Liver (tissue), 3 donors: ENCODE measurements around the gene CACNA1A.

Experiments used
- HNF4G ChIP-seq: IDR thresholded peaks from 2 replicates; pipeline ENCODE4 v1.6.1; 2016; ENCODE audit warnings: antibody characterized with exemption
- JUND ChIP-seq, 2 donors: IDR thresholded peaks; 2 replicates each; pipeline ENCODE4 v1.6.1; 2016; ENCODE audit warnings: antibody characterized with exemption in 2 of 2
- NR2F2 ChIP-seq: IDR thresholded peaks from 2 replicates; pipeline ENCODE4 v1.6.1; 2016; ENCODE audit warnings: antibody characterized with exemption
- RAD21 ChIP-seq, 2 donors: IDR thresholded peaks; 2 replicates each; pipeline ENCODE4 v1.6.1; 2016; ENCODE audit warnings: antibody characterized with exemption in 2 of 2, mild to moderate bottlenecking in 2 of 2
- SP1 ChIP-seq: IDR thresholded peaks from 2 replicates; pipeline ENCODE4 v1.6.1; 2018; ENCODE audit warnings: antibody characterized with exemption, mild to moderate bottlenecking
- TF ChIP-seq, protein P1 (sequence below): IDR thresholded peaks from 2 replicates; pipeline ENCODE4 v1.6.1; 2016; ENCODE audit warnings: antibody characterized with exemption
- TF ChIP-seq, protein P2 (sequence below): fragments of 150-350 bp; IDR thresholded peaks from 2 replicates; pipeline ENCODE4 v1.5.1; 2017; ENCODE audit warnings: improper control_type of control experiment, low read depth, low read length; ENCODE audit not compliant: missing input control
- TF ChIP-seq, protein P3 (sequence below): IDR thresholded peaks from 2 replicates; pipeline ENCODE4 v1.6.1; 2016; ENCODE audit warnings: antibody characterized with exemption
- TF ChIP-seq, protein P4 (sequence below): IDR thresholded peaks from 2 replicates; pipeline ENCODE4 v1.6.1; 2016; ENCODE audit warnings: antibody characterized with exemption, mild to moderate bottlenecking
- TF ChIP-seq, protein P5 (sequence below): IDR thresholded peaks from 2 replicates; pipeline ENCODE4 v1.6.1; 2016; ENCODE audit warnings: antibody characterized with exemption
- donor health status: healthy.
- donor health status: healthy.

DNA sequence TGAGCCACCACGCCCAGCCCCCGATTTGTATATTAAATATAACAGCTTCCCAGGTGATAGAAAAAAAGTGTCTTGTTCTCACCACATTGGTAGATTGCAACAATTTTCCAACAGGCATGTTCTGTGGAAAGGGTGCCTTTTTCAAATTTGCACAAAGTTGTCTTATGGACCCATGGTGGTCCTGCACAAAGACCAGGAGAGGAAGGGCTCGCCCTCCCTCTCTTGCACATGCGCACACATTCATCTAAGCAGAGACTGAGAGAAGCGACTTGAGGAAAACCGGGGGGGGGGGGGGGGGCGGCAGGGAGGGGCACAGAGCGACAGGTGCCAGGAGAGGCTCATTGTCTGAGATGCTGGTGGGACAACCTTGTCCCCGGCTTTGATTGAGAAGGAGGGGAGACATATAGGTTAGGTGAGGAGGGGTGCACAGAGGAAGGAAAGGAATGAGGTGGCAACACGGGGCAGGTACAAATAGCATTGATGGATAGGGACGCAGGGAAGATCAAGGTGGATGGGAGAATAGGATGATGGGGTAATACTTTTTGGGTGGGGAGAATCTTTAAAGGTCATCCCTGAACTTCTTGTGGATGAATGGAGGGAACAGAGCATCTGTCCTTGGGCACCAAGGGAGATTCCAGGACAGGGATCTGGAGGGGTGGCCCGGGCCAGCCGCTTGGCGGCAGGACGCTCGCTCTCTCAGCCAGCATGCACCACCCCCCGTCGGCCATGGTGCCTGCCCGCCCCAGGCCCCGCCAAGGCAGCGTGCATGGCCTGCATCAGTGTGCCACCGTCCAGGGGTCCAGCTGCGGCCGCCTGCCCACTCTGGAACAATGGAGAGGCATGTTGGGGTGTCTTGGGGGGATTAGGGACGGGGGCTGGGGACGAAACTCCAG lies 280.1 kb downstream of the CACNA1A start:
- TF ChIP-seq, protein P1, sequence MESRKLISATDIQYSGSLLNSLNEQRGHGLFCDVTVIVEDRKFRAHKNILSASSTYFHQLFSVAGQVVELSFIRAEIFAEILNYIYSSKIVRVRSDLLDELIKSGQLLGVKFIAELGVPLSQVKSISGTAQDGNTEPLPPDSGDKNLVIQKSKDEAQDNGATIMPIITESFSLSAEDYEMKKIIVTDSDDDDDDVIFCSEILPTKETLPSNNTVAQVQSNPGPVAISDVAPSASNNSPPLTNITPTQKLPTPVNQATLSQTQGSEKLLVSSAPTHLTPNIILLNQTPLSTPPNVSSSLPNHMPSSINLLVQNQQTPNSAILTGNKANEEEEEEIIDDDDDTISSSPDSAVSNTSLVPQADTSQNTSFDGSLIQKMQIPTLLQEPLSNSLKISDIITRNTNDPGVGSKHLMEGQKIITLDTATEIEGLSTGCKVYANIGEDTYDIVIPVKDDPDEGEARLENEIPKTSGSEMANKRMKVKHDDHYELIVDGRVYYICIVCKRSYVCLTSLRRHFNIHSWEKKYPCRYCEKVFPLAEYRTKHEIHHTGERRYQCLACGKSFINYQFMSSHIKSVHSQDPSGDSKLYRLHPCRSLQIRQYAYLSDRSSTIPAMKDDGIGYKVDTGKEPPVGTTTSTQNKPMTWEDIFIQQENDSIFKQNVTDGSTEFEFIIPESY, result no peak
- TF ChIP-seq, protein P2, sequence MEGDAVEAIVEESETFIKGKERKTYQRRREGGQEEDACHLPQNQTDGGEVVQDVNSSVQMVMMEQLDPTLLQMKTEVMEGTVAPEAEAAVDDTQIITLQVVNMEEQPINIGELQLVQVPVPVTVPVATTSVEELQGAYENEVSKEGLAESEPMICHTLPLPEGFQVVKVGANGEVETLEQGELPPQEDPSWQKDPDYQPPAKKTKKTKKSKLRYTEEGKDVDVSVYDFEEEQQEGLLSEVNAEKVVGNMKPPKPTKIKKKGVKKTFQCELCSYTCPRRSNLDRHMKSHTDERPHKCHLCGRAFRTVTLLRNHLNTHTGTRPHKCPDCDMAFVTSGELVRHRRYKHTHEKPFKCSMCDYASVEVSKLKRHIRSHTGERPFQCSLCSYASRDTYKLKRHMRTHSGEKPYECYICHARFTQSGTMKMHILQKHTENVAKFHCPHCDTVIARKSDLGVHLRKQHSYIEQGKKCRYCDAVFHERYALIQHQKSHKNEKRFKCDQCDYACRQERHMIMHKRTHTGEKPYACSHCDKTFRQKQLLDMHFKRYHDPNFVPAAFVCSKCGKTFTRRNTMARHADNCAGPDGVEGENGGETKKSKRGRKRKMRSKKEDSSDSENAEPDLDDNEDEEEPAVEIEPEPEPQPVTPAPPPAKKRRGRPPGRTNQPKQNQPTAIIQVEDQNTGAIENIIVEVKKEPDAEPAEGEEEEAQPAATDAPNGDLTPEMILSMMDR, result no peak
- TF ChIP-seq RAD21 (IDR thresholded peaks at IDR 0.05) (no peak), SP1 (no peak), HNF4G (no peak), JUND (IDR thresholded peaks at IDR 0.05) (no peak), NR2F2 (no peak)
- TF ChIP-seq, protein P3, sequence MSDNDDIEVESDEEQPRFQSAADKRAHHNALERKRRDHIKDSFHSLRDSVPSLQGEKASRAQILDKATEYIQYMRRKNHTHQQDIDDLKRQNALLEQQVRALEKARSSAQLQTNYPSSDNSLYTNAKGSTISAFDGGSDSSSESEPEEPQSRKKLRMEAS, result no peak
- TF ChIP-seq, protein P4, sequence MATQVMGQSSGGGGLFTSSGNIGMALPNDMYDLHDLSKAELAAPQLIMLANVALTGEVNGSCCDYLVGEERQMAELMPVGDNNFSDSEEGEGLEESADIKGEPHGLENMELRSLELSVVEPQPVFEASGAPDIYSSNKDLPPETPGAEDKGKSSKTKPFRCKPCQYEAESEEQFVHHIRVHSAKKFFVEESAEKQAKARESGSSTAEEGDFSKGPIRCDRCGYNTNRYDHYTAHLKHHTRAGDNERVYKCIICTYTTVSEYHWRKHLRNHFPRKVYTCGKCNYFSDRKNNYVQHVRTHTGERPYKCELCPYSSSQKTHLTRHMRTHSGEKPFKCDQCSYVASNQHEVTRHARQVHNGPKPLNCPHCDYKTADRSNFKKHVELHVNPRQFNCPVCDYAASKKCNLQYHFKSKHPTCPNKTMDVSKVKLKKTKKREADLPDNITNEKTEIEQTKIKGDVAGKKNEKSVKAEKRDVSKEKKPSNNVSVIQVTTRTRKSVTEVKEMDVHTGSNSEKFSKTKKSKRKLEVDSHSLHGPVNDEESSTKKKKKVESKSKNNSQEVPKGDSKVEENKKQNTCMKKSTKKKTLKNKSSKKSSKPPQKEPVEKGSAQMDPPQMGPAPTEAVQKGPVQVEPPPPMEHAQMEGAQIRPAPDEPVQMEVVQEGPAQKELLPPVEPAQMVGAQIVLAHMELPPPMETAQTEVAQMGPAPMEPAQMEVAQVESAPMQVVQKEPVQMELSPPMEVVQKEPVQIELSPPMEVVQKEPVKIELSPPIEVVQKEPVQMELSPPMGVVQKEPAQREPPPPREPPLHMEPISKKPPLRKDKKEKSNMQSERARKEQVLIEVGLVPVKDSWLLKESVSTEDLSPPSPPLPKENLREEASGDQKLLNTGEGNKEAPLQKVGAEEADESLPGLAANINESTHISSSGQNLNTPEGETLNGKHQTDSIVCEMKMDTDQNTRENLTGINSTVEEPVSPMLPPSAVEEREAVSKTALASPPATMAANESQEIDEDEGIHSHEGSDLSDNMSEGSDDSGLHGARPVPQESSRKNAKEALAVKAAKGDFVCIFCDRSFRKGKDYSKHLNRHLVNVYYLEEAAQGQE, result no peak
- TF ChIP-seq, protein P5, sequence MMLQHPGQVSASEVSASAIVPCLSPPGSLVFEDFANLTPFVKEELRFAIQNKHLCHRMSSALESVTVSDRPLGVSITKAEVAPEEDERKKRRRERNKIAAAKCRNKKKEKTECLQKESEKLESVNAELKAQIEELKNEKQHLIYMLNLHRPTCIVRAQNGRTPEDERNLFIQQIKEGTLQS, result no peak
